Neuronal stem cell (in vitro differentiated cells): Measurements from ENCODE around the gene CGB1.
A peak's percentile ranks its signal among the peaks of the same experiment; 100 is the strongest.

ENCODE experiments used
- DNase-seq: peaks from one replicate; pipeline ENCODE4 v3.0.0-alpha.2; 2013; ENCODE audit warnings: low spot score
- H2AFZ ChIP-seq: one replicate; pipeline ENCODE4 v1.6.1; 2013; ENCODE audit warnings: mild to moderate bottlenecking, low read length, inconsistent platforms
- H2AK5ac ChIP-seq: 2 replicates; pipeline ENCODE4 v1.6.1; 2013; ENCODE audit warnings: low read depth, mild to moderate bottlenecking, inconsistent platforms, low read length, moderate library complexity, mixed read lengths
- H2BK120ac ChIP-seq: 2 replicates; pipeline ENCODE4 v1.6.1; 2013; ENCODE audit warnings: low read depth, mild to moderate bottlenecking, inconsistent platforms, low read length, moderate library complexity, mixed read lengths
- H2BK12ac ChIP-seq: one replicate; pipeline ENCODE4 v1.6.1; 2013; ENCODE audit warnings: low read length, inconsistent platforms
- H2BK15ac ChIP-seq: 2 replicates; pipeline ENCODE4 v1.6.1; 2013; ENCODE audit warnings: mild to moderate bottlenecking, low read length, inconsistent platforms, mixed read lengths
- H2BK5ac ChIP-seq: one replicate; pipeline ENCODE4 v1.6.1; 2013; ENCODE audit warnings: inconsistent platforms, mild to moderate bottlenecking, low read length, moderate library complexity
- H3K14ac ChIP-seq: one replicate; pipeline ENCODE4 v1.6.1; 2013; ENCODE audit warnings: low read length, inconsistent platforms
- H3K18ac ChIP-seq: 2 replicates; pipeline ENCODE4 v1.6.1; 2013; ENCODE audit warnings: low read length, inconsistent platforms
- H3K23ac ChIP-seq: 2 replicates; pipeline ENCODE4 v1.6.1; 2013; ENCODE audit warnings: low read depth, mild to moderate bottlenecking, mixed read lengths, low read length, inconsistent platforms; ENCODE audit not compliant: poor library complexity
- H3K27ac ChIP-seq: replicated peaks from 3 replicates; pipeline ENCODE4 v1.5.1; 2013; ENCODE audit warnings: low read length, inconsistent platforms
- H3K27me3 ChIP-seq, 3 experiments: 2 replicates each; pipeline ENCODE4 v1.6.1; 2013; ENCODE audit warnings: low read length in 3 of 3, mild to moderate bottlenecking in 2 of 3, inconsistent platforms in 1 of 3, low read depth in 1 of 3, mixed read lengths in 1 of 3, moderate library complexity in 1 of 3; ENCODE audit not compliant: control insufficient read depth in 3 of 3, insufficient read depth in 3 of 3
- H3K36me3 ChIP-seq, 2 donors: replicated peaks in 1 of 2; 2 replicates each; pipeline ENCODE4 v1.6.1; 2013; ENCODE audit warnings: low read length in 2 of 2; ENCODE audit not compliant: control insufficient read depth in 2 of 2, insufficient read depth in 2 of 2
- H3K4ac ChIP-seq: 2 replicates; pipeline ENCODE4 v1.6.1; 2013; ENCODE audit warnings: inconsistent platforms, mild to moderate bottlenecking, low read length, moderate library complexity
- H3K4me1 ChIP-seq, 2 donors: 1 replicate in 1 of 2; 2 replicates in 1 of 2; pipeline ENCODE4 v1.6.1; 2013; ENCODE audit warnings: low read length in 2 of 2, low read depth in 1 of 2; ENCODE audit not compliant: control insufficient read depth in 2 of 2, insufficient read depth in 1 of 2
- H3K4me2 ChIP-seq: one replicate; pipeline ENCODE4 v1.6.1; 2013; ENCODE audit warnings: mild to moderate bottlenecking, low read length, inconsistent platforms; ENCODE audit not compliant: insufficient read depth, poor library complexity, severe bottlenecking
- H3K4me3 ChIP-seq, 2 donors: 2 replicates each; pipeline ENCODE4 v1.5.1; 2013; ENCODE audit warnings: low read length in 2 of 2, mild to moderate bottlenecking in 2 of 2, inconsistent platforms in 1 of 2, moderate library complexity in 1 of 2
- H3K79me1 ChIP-seq: one replicate; pipeline ENCODE4 v1.6.1; 2013; ENCODE audit warnings: low read depth, mild to moderate bottlenecking, inconsistent platforms, low read length, moderate library complexity
- H3K9ac ChIP-seq: one replicate; pipeline ENCODE4 v1.6.1; 2013; ENCODE audit warnings: mild to moderate bottlenecking, low read depth, low read length, inconsistent platforms; ENCODE audit not compliant: poor library complexity
- H3K9me3 ChIP-seq, 2 donors: replicated peaks in 1 of 2; 2 replicates each; pipeline versions ENCODE3 to v1.6.1; 2013; ENCODE audit warnings: low read length in 2 of 2, mild to moderate bottlenecking in 2 of 2, inconsistent platforms in 1 of 2, low read depth in 1 of 2, mixed read lengths in 1 of 2, moderate library complexity in 1 of 2; ENCODE audit not compliant: control insufficient read depth in 2 of 2, insufficient read depth in 1 of 2
- H4K8ac ChIP-seq: one replicate; pipeline ENCODE4 v1.6.1; 2013; ENCODE audit warnings: low read depth, mild to moderate bottlenecking, inconsistent platforms, low read length, moderate library complexity
- H4K91ac ChIP-seq: one replicate; pipeline ENCODE4 v1.6.1; 2013; ENCODE audit warnings: low read length, low read depth, mild to moderate bottlenecking, inconsistent platforms; ENCODE audit not compliant: poor library complexity
- WGBS, 2 donors: extraction: QIAGEN DNeasy Blood & Tissue Kit; methylation state at CpG; one replicate each; pipeline ENCODE4 v1.1.7; 2013; ENCODE audit warnings: missing lambda C conversion rate in 2 of 2, mixed read lengths in 1 of 2; ENCODE audit not compliant: insufficient read length in 2 of 2, insufficient replicate concordance in 1 of 2; ENCODE audit errors: extremely low coverage in 2 of 2; 5-methylcytosine and 5-hydroxymethylcytosine counted together

CGB1 gene

GRCh38 chr19:49064029-49064629, 27.4 kb upstream of the CGB1 start:
- Histone ChIP-seq H2BK15ac (peak overlapping the region; percentile 96), H4K8ac (no peak overlapping the region), H3K14ac (peak overlapping the region; percentile 21), H3K4ac (peak overlapping the region; percentile 23), H3K18ac (peak overlapping the region; percentile 91), H4K91ac (no peak overlapping the region), H2AFZ (no peak overlapping the region), H3K4me3 (peak overlapping the region; percentile 8 to 9), H3K4me2 (peak overlapping the region; percentile 35), H3K9me3 (peaks cover 2 to 3% of the 10 kb centered on the region in 2 donors), H2BK120ac (peak overlapping the region; percentile 61), H2BK12ac (no peak overlapping the region), H3K79me1 (no peaks in the 10 kb centered on the region), H3K27me3 (peaks cover 0 to 77% (median 27%) of the 10 kb centered on the region in 3 experiments), H3K27ac (no peak overlapping the region), H3K36me3 (no peaks in the 10 kb centered on the region), H3K4me1 (peaks cover 9 to 10% of the 10 kb centered on the region in 2 donors), H2AK5ac (peak overlapping the region; percentile 94), H3K23ac (peak overlapping the region; percentile 65), H2BK5ac (peak overlapping the region; percentile 29), H3K9ac (no peak overlapping the region)
- no CpG with 5 or more reads among the region's 10 CpGs for WGBS, 2 donors
- DNase-seq, result no peak

- no peak overlapping the region for H3K27ac ChIP-seq
- peak overlapping the region; percentile 63 for H3K9ac ChIP-seq
- no peak overlapping the region for H3K4me2 ChIP-seq
- H3K9me3 ChIP-seq, result no peaks in the 10 kb centered on the region
- no peak overlapping the region for H2BK12ac ChIP-seq
- H3K18ac ChIP-seq, result peak overlapping the region; percentile 13
- no peak overlapping the region for H3K14ac ChIP-seq
- H3K23ac ChIP-seq, result no peak overlapping the region
- H3K27me3 ChIP-seq, result peaks cover 5 to 83% (median 37%) of the 10 kb centered on the region in 3 experiments
- H3K79me1 ChIP-seq, result no peaks in the 10 kb centered on the region
- H4K8ac ChIP-seq, result peak overlapping the region; percentile 17
- no peaks in the 10 kb centered on the region for H3K36me3 ChIP-seq
- no peak overlapping the region for H2AK5ac ChIP-seq
- no peak for DNase-seq
- peak overlapping the region; percentile 66 for H2BK5ac ChIP-seq
- H3K4ac ChIP-seq, result no peak overlapping the region
- H4K91ac ChIP-seq, result no peak overlapping the region
- H3K4me1 ChIP-seq, result peaks cover 18 to 19% of the 10 kb centered on the region in 2 donors
- H3K4me3 ChIP-seq, result no peak overlapping the region
- WGBS, 2 donors, result no CpG with 5 or more reads among the region's 25 CpGs
- no peak overlapping the region for H2AFZ ChIP-seq
- H2BK120ac ChIP-seq, result peak overlapping the region; percentile 18
- peak overlapping the region; percentile 89 for H2BK15ac ChIP-seq
Measured at GRCh38 chr19:49061445-49061844, 24.8 kb upstream of the CGB1 start.

- Histone ChIP-seq H3K9me3 (no peaks in the 10 kb centered on the region), H2BK5ac (peak overlapping the region; percentile 66), H2AK5ac (no peak overlapping the region), H3K36me3 (no peaks in the 10 kb centered on the region), H2BK15ac (peak overlapping the region; percentile 89), H3K4ac (no peak overlapping the region), H2BK12ac (no peak overlapping the region), H3K14ac (no peak overlapping the region), H3K4me1 (peaks cover 18 to 23% of the 10 kb centered on the region in 2 donors), H4K8ac (peak overlapping the region; percentile 17), H3K27ac (no peak overlapping the region), H2AFZ (no peak overlapping the region), H3K18ac (no peak overlapping the region), H2BK120ac (peak overlapping the region; percentile 18), H3K27me3 (peaks cover 8 to 83% (median 37%) of the 10 kb centered on the region in 3 experiments), H3K23ac (no peak overlapping the region), H3K79me1 (no peaks in the 10 kb centered on the region), H3K9ac (no peak overlapping the region), H3K4me2 (no peak overlapping the region), H3K4me3 (no peak overlapping the region), H4K91ac (no peak overlapping the region)
- no CpG with 5 or more reads among the region's 2 CpGs for WGBS, 2 donors
- DNase-seq, result no peak
Measured at GRCh38 chr19:49061000-49061399, 24.3 kb upstream of the CGB1 start.

- H3K27me3 ChIP-seq, result peaks cover 8 to 77% (median 39%) of the 10 kb centered on the region in 3 experiments
- no peak overlapping the region for H3K4me3 ChIP-seq
- H2AK5ac ChIP-seq, result peak overlapping the region; percentile 46
- H3K9ac ChIP-seq, result no peak overlapping the region
- H3K36me3 ChIP-seq, result no peaks in the 10 kb centered on the region
- no CpG with 5 or more reads among the region's 9 CpGs for WGBS, 2 donors
- H3K9me3 ChIP-seq, result no peaks in the 10 kb centered on the region
- no peak overlapping the region for H2BK120ac ChIP-seq
- H3K23ac ChIP-seq, result no peak overlapping the region
- H3K27ac ChIP-seq, result no peak overlapping the region
- H2BK5ac ChIP-seq, result no peak overlapping the region
- H3K4me2 ChIP-seq, result no peak overlapping the region
- H4K91ac ChIP-seq, result no peak overlapping the region
- no peak for DNase-seq
- no peak overlapping the region for H3K4ac ChIP-seq
- H3K14ac ChIP-seq, result no peak overlapping the region
- H2AFZ ChIP-seq, result no peak overlapping the region
- H3K79me1 ChIP-seq, result no peaks in the 10 kb centered on the region
- H3K18ac ChIP-seq, result no peak overlapping the region
- no peak overlapping the region for H2BK12ac ChIP-seq
- no peak overlapping the region for H2BK15ac ChIP-seq
- no peak overlapping the region for H4K8ac ChIP-seq
- H3K4me1 ChIP-seq, result peaks cover 9 to 17% of the 10 kb centered on the region in 2 donors
Measured at GRCh38 chr19:49059053-49059452, 22.4 kb upstream of the CGB1 start.
